HepG2 (cell line): Measurements from ENCODE around the gene CLPSL2. TPM values are rescaled to one million over a fixed set of nuclear protein-coding genes. Genes with fewer than 3 reads are reported as not detected.
A peak's percentile ranks its signal among the peaks of the same experiment; 100 is the strongest.

ENCODE experiments used
- CREB3 ChIP-seq: sonication (generic); formaldehyde crosslinking; IDR thresholded peaks from 2 replicates; pipeline ENCODE4 v1.5.0; 2020; ENCODE audit warnings: missing genetic modification reagents
- GLMP ChIP-seq: sonication (generic); formaldehyde crosslinking; IDR thresholded peaks from 2 replicates; pipeline ENCODE4 v1.9.0; 2021; ENCODE audit warnings: missing genetic modification reagents, mild to moderate bottlenecking, borderline replicate concordance
- IRX3 ChIP-seq: sonication (generic); formaldehyde crosslinking; IDR thresholded peaks from 2 replicates; pipeline ENCODE4 v1.8.1; 2023; ENCODE audit warnings: mild to moderate bottlenecking, low read depth, missing genetic modification reagents, borderline replicate concordance
- SETDB1 ChIP-seq: sonication (generic); formaldehyde crosslinking; IDR thresholded peaks from 2 replicates; pipeline ENCODE4 v1.5.1; 2020; ENCODE audit warnings: missing genetic modification reagents, mild to moderate bottlenecking, borderline replicate concordance
- SP5 ChIP-seq: IDR thresholded peaks from 2 replicates; pipeline ENCODE4 v1.6.1; 2016; ENCODE audit warnings: low read depth, borderline replicate concordance
- ZBTB7B ChIP-seq: sonication (generic); formaldehyde crosslinking; IDR thresholded peaks from 2 replicates; pipeline ENCODE4 v1.4.0; 2020; ENCODE audit warnings: missing genetic modification reagents
- ZNF34 ChIP-seq: sonication (generic); formaldehyde crosslinking; IDR thresholded peaks from 2 replicates; pipeline ENCODE4 v1.4.0; 2020; ENCODE audit warnings: mild to moderate bottlenecking, missing genetic modification reagents, borderline replicate concordance
- ZNF567 ChIP-seq: sonication (generic); formaldehyde crosslinking; IDR thresholded peaks from 2 replicates; pipeline ENCODE4 v1.8.1; 2023; ENCODE audit warnings: mild to moderate bottlenecking, missing genetic modification reagents, borderline replicate concordance
- ZNF629 ChIP-seq: sonication (generic); formaldehyde crosslinking; conservative IDR thresholded peaks from 2 replicates; pipeline ENCODE4 v1.5.0; 2020; ENCODE audit warnings: missing genetic modification reagents
- ZNF790 ChIP-seq: sonication (generic); formaldehyde crosslinking; IDR thresholded peaks from 2 replicates; pipeline ENCODE4 v1.8.0; 2022; ENCODE audit warnings: missing genetic modification reagents, mild to moderate bottlenecking, borderline replicate concordance
- ZSCAN30 ChIP-seq: sonication (generic); formaldehyde crosslinking; IDR thresholded peaks from 2 replicates; pipeline ENCODE4 v1.5.0; 2020; ENCODE audit warnings: mild to moderate bottlenecking, missing genetic modification reagents
- polyA plus RNA-seq, 8 experiments: library from polyadenylated mRNA; depleted of rRNA in 3 of 8; stranded (reverse) in 7 of 8; unstranded in 1 of 8; fragments of >200 nt; fragmentation: Illumina TruSeq in 4 of 8; extraction: Trizol in 4 of 8; gene quantifications; 2 replicates each; pipeline versions ENCODE4 v1.2.1 to v1.2.3, GENCODE V29; 2011 to 2016; ENCODE audit warnings: low read depth in 4 of 8, missing spikeins in 1 of 8, mixed read lengths in 1 of 8; ENCODE audit not compliant: insufficient read depth in 1 of 8
- total RNA-seq, 5 experiments: library from RNA; depleted of rRNA; stranded (reverse); fragments of >200 nt; fragmentation: Illumina TruSeq; extraction: Trizol; gene quantifications; 2 replicates each; pipeline ENCODE4 v1.2.3, GENCODE V29; 2016; ENCODE audit warnings: low read depth in 1 of 5
- TF ChIP-seq, protein P1 (sequence below): sonication (generic); formaldehyde crosslinking; IDR thresholded peaks from 2 replicates; pipeline ENCODE4 v1.4.0; 2020; ENCODE audit warnings: missing genetic modification reagents, borderline replicate concordance
- TF ChIP-seq, protein P2 (sequence below): sonication (generic); formaldehyde crosslinking; IDR thresholded peaks from 2 replicates; pipeline ENCODE4 v1.5.0; 2020; ENCODE audit warnings: missing genetic modification reagents
- TF ChIP-seq, protein P3 (sequence below): IDR thresholded peaks from 2 replicates; pipeline ENCODE4 v1.6.1; 2016; ENCODE audit warnings: low read depth, missing genetic modification reagents, missing compliant biosample characterization

The CLPSL2 gene
- total and polyA plus RNA-seq, 2 of the 13 experiments (the other 11 are each of a cell fraction or from before 2014, with no cell fraction given): not detected

GRCh38 chr6:35731736-35732532 is 44.5 kb upstream of the CLPSL2 start (continued):
- TF ChIP-seq, protein P1, sequence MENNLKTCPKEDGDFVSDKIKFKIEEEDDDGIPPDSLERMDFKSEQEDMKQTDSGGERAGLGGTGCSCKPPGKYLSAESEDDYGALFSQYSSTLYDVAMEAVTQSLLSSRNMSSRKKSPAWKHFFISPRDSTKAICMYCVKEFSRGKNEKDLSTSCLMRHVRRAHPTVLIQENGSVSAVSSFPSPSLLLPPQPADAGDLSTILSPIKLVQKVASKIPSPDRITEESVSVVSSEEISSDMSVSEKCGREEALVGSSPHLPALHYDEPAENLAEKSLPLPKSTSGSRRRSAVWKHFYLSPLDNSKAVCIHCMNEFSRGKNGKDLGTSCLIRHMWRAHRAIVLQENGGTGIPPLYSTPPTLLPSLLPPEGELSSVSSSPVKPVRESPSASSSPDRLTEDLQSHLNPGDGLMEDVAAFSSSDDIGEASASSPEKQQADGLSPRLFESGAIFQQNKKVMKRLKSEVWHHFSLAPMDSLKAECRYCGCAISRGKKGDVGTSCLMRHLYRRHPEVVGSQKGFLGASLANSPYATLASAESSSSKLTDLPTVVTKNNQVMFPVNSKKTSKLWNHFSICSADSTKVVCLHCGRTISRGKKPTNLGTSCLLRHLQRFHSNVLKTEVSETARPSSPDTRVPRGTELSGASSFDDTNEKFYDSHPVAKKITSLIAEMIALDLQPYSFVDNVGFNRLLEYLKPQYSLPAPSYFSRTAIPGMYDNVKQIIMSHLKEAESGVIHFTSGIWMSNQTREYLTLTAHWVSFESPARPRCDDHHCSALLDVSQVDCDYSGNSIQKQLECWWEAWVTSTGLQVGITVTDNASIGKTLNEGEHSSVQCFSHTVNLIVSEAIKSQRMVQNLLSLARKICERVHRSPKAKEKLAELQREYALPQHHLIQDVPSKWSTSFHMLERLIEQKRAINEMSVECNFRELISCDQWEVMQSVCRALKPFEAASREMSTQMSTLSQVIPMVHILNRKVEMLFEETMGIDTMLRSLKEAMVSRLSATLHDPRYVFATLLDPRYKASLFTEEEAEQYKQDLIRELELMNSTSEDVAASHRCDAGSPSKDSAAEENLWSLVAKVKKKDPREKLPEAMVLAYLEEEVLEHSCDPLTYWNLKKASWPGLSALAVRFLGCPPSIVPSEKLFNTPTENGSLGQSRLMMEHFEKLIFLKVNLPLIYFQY (CRISPR knock-in tag): peak; percentile 29; the same call in 1 of the 2 replicates
- no peak for TF ChIP-seq ZNF629 (CRISPR knock-in tag)
- TF ChIP-seq CREB3: no peak
- no peak for TF ChIP-seq IRX3 (CRISPR knock-in tag)
- TF ChIP-seq SP5 (CRISPR knock-in tag): peak; percentile 87
- TF ChIP-seq GLMP (CRISPR knock-in tag): no peak
- TF ChIP-seq, protein P2, sequence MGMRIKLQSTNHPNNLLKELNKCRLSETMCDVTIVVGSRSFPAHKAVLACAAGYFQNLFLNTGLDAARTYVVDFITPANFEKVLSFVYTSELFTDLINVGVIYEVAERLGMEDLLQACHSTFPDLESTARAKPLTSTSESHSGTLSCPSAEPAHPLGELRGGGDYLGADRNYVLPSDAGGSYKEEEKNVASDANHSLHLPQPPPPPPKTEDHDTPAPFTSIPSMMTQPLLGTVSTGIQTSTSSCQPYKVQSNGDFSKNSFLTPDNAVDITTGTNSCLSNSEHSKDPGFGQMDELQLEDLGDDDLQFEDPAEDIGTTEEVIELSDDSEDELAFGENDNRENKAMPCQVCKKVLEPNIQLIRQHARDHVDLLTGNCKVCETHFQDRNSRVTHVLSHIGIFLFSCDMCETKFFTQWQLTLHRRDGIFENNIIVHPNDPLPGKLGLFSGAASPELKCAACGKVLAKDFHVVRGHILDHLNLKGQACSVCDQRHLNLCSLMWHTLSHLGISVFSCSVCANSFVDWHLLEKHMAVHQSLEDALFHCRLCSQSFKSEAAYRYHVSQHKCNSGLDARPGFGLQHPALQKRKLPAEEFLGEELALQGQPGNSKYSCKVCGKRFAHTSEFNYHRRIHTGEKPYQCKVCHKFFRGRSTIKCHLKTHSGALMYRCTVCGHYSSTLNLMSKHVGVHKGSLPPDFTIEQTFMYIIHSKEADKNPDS (CRISPR knock-in tag): no peak; the same call in 1 of the 2 replicates
- no peak for TF ChIP-seq ZNF34 (CRISPR knock-in tag)
- peak; percentile 80; the same call in 1 of the 2 replicates for TF ChIP-seq ZBTB7B (CRISPR knock-in tag)
- no peak for TF ChIP-seq SETDB1
- TF ChIP-seq, protein P3, sequence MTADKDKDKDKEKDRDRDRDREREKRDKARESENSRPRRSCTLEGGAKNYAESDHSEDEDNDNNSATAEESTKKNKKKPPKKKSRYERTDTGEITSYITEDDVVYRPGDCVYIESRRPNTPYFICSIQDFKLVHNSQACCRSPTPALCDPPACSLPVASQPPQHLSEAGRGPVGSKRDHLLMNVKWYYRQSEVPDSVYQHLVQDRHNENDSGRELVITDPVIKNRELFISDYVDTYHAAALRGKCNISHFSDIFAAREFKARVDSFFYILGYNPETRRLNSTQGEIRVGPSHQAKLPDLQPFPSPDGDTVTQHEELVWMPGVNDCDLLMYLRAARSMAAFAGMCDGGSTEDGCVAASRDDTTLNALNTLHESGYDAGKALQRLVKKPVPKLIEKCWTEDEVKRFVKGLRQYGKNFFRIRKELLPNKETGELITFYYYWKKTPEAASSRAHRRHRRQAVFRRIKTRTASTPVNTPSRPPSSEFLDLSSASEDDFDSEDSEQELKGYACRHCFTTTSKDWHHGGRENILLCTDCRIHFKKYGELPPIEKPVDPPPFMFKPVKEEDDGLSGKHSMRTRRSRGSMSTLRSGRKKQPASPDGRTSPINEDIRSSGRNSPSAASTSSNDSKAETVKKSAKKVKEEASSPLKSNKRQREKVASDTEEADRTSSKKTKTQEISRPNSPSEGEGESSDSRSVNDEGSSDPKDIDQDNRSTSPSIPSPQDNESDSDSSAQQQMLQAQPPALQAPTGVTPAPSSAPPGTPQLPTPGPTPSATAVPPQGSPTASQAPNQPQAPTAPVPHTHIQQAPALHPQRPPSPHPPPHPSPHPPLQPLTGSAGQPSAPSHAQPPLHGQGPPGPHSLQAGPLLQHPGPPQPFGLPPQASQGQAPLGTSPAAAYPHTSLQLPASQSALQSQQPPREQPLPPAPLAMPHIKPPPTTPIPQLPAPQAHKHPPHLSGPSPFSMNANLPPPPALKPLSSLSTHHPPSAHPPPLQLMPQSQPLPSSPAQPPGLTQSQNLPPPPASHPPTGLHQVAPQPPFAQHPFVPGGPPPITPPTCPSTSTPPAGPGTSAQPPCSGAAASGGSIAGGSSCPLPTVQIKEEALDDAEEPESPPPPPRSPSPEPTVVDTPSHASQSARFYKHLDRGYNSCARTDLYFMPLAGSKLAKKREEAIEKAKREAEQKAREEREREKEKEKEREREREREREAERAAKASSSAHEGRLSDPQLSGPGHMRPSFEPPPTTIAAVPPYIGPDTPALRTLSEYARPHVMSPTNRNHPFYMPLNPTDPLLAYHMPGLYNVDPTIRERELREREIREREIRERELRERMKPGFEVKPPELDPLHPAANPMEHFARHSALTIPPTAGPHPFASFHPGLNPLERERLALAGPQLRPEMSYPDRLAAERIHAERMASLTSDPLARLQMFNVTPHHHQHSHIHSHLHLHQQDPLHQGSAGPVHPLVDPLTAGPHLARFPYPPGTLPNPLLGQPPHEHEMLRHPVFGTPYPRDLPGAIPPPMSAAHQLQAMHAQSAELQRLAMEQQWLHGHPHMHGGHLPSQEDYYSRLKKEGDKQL (CRISPR knock-in tag): peak; percentile 67
- TF ChIP-seq ZSCAN30 (CRISPR knock-in tag): no peak; the same call in 1 of the 2 replicates
- TF ChIP-seq ZNF567: peak; percentile 1; the same call in 1 of the 2 replicates
- no peak for TF ChIP-seq ZNF790 (CRISPR knock-in tag)
